ENCODE results near the gene TAOK3. TPM values are rescaled to one million over a fixed set of nuclear protein-coding genes. Genes with fewer than 3 reads are reported as not detected.
A peak's percentile ranks its signal among the peaks of the same experiment; 100 is the strongest.
"Not testable (repeated sequence)": the region's sequence is repeated elsewhere in the genome, so short reads cannot be mapped to it uniquely, and the experiment has no call there.

The TAOK3 gene
- total and polyA plus RNA-seq, 2 donors (not counting 1 experiment from before 2014, with no cell fraction given): 30.0 to 80.4 TPM

- ATAC-seq (ENCODE audit: low read depth); H3K4me3 ChIP-seq (ENCODE audit: control extremely low read depth in 1 of 5, extremely low read depth in 1 of 5, insufficient read depth in 1 of 5, low read depth in 2 of 5, low read length in 4 of 5); H3K4me3 Mint-ChIP-seq; H3K27ac ChIP-seq (ENCODE audit: low read length in 2 of 2); H3K4me1 ChIP-seq (ENCODE audit: control insufficient read depth in 2 of 2, insufficient read depth in 2 of 2, low read length in 2 of 2); H3K9me3 ChIP-seq (ENCODE audit: control extremely low read depth in 1 of 3, control insufficient read depth in 2 of 3, insufficient read depth in 1 of 3, low read length in 2 of 3); H3K79me2 ChIP-seq (ENCODE audit: control insufficient read depth, insufficient read depth, low read length); POLR2A ChIA-PET; H3K4me1 Mint-ChIP-seq; H3K27me3 ChIP-seq (replicated peaks in 1 of 4; ENCODE audit: control extremely low read depth in 1 of 4, control insufficient read depth in 3 of 4, insufficient read depth in 4 of 4, low read length in 3 of 4); DNase-seq; H3K27me3 Mint-ChIP-seq; CTCF ChIA-PET; H3K4me2 ChIP-seq (replicated peaks; ENCODE audit: low read depth, low read length, poor library complexity, severe bottlenecking); H3K9me3 Mint-ChIP-seq (ENCODE audit: insufficient read depth); H3K27ac Mint-ChIP-seq; H3K9ac ChIP-seq (ENCODE audit: low read length); H4K20me1 ChIP-seq (ENCODE audit: control insufficient read depth, insufficient read depth, low read length, poor library complexity, severe bottlenecking); H2AFZ ChIP-seq (ENCODE audit: insufficient read depth, low read depth, low read length, poor library complexity, severe bottlenecking): not testable (repeated sequence)
- peaks cover 7 to 47% of the 10 kb centered on the region in 2 experiments for H3K36me3 ChIP-seq (replicated peaks in 1 of 2; ENCODE audit: control extremely low read depth in 1 of 2, control insufficient read depth in 1 of 2, extremely low read depth in 1 of 2, insufficient read depth in 2 of 2, low read length in 1 of 2)
- WGBS (ENCODE audit: insufficient coverage): 100% methylated on average over 2 of the region's 8 CpGs
- intact Hi-C loops (cut with micrococcal nuclease): loop anchor here (10.0 kb wide), 2 partner anchors 627 to 1007 kb away; no protein-coding TSS in a partner anchor
These were observed 35.5 kb upstream of the TAOK3 start for GRCh38 chr12:118408241-118408640.

- Histone ChIP-seq H3K27me3 (replicated peaks in 1 of 4; ENCODE audit: control extremely low read depth in 1 of 4, control insufficient read depth in 3 of 4, insufficient read depth in 4 of 4, low read length in 3 of 4) (no peaks in the 10 kb centered on the region), H3K9me3 (ENCODE audit: control extremely low read depth in 1 of 3, control insufficient read depth in 2 of 3, insufficient read depth in 1 of 3, low read length in 2 of 3) (no peaks in the 10 kb centered on the region), H3K4me2 (replicated peaks; ENCODE audit: low read depth, low read length, poor library complexity, severe bottlenecking) (no peak overlapping the region), H3K79me2 (ENCODE audit: control insufficient read depth, insufficient read depth, low read length) (no peaks in the 10 kb centered on the region), H4K20me1 (ENCODE audit: control insufficient read depth, insufficient read depth, low read length, poor library complexity, severe bottlenecking) (no peaks in the 10 kb centered on the region), H3K27ac (ENCODE audit: low read length in 2 of 2) (no peak overlapping the region), H3K4me1 (ENCODE audit: control insufficient read depth in 2 of 2, insufficient read depth in 2 of 2, low read length in 2 of 2) (no peaks in the 10 kb centered on the region), H3K9ac (ENCODE audit: low read length) (no peak overlapping the region), H2AFZ (ENCODE audit: insufficient read depth, low read depth, low read length, poor library complexity, severe bottlenecking) (no peak overlapping the region), H3K4me3 (ENCODE audit: control extremely low read depth in 1 of 5, extremely low read depth in 1 of 5, insufficient read depth in 1 of 5, low read depth in 2 of 5, low read length in 4 of 5) (no peak overlapping the region), H3K36me3 (replicated peaks in 1 of 2; ENCODE audit: control extremely low read depth in 1 of 2, control insufficient read depth in 1 of 2, extremely low read depth in 1 of 2, insufficient read depth in 2 of 2, low read length in 1 of 2) (peaks cover 11 to 42% of the 10 kb centered on the region in 2 experiments)
- H3K27ac Mint-ChIP-seq: no peak overlapping the region
- intact Hi-C loops (cut with micrococcal nuclease): loop anchor here (10.0 kb wide), 2 partner anchors 630 to 1010 kb away; no protein-coding TSS in a partner anchor
- peak; percentile 55 for DNase-seq
- H3K4me1 Mint-ChIP-seq: no peaks in the 10 kb centered on the region
- H3K9me3 Mint-ChIP-seq (ENCODE audit: insufficient read depth): no peaks in the 10 kb centered on the region
- ATAC-seq (ENCODE audit: low read depth): no peak
- 80% methylated on average over 1 of the region's 4 CpGs for WGBS (ENCODE audit: insufficient coverage)
- H3K27me3 Mint-ChIP-seq: no peaks in the 10 kb centered on the region
- TF ChIP-seq CTCF (IDR thresholded peaks at IDR 0.05) (peak; percentile 87), EZH2 (IDR thresholded peaks at IDR 0.05; ENCODE audit: borderline replicate concordance, insufficient read depth, low read depth, low read length, poor library complexity, severe bottlenecking) (no peak)
- ChIA-PET CTCF (interaction anchor here (0.6 to 3.8 kb wide), 12 partner anchors 9 to 1140 kb away, joined by 3 to 24 read pairs (median 4); partner anchors contain the start of gene SUDS3), POLR2A (no interaction called here)
- H3K4me3 Mint-ChIP-seq: no peak overlapping the region
These were observed 32.3 kb upstream of the TAOK3 start for GRCh38 chr12:118404876-118405521.

Data from B cell (primary cell).